Kasumi-1 (cell line): ENCODE results near the gene AEN.

ENCODE experiments used
- DNase-seq, 2 experiments: peaks; one replicate each; lab custom pipeline; 2025; lab: John Stamatoyannopoulos, UW

AEN gene, protein sequence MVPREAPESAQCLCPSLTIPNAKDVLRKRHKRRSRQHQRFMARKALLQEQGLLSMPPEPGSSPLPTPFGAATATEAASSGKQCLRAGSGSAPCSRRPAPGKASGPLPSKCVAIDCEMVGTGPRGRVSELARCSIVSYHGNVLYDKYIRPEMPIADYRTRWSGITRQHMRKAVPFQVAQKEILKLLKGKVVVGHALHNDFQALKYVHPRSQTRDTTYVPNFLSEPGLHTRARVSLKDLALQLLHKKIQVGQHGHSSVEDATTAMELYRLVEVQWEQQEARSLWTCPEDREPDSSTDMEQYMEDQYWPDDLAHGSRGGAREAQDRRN

GRCh38 chr15:88620995-88621772 is at the start of gene AEN:
Gene AEN, plus strand, starts transcription at chr15:88621340. Its CDS starts 4,870 bp downstream, at chr15:88626210.
- peak; percentile 89 to 91 for DNase-seq

- no peak for DNase-seq
Measured at GRCh38 chr15:88571852-88572259, 49.3 kb upstream of the AEN start.

GRCh38 chr15:88574077-88574476 is 47.1 kb upstream of the AEN start:
- no peak for DNase-seq

DNA sequence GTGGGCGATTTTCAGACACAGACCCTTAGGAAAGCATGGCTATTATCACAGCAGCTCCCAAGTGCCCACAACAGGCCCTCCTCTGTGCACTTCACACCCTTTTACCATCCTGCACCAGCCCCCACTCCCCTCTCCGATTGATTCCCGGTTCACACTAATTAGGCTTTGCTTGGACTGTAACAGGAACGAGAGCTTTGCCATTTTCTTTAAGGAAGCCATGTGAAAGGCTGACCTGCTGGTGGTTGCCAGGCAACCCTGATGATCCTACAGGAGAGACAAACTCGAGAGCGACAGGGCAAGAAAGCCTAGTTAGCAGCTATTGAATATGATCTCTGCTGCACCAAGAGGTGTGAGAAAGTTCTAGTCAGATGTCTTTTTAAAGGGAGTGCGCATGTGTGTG is 46.5 kb upstream of the AEN start:
- no peak for DNase-seq

DNA sequence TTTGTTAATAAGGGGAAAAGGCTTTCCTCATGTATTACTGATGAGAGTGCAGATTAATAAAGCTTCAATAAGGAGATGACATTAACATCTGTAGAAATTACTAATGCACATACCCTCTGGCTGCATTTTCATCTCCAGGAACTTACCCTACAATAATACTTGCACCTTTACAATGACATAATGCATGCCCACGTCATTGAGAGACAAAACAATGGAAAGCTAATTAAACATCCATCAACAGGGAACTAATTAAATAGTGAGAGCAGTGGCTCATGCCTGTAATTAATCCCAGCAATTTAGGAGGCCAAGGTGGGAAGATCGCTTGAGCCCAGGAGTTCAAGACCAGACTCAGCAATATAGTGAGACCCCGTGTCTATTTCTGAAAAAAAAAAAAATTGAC is 41.8 kb upstream of the AEN start:
- DNase-seq = no peak

DNA sequence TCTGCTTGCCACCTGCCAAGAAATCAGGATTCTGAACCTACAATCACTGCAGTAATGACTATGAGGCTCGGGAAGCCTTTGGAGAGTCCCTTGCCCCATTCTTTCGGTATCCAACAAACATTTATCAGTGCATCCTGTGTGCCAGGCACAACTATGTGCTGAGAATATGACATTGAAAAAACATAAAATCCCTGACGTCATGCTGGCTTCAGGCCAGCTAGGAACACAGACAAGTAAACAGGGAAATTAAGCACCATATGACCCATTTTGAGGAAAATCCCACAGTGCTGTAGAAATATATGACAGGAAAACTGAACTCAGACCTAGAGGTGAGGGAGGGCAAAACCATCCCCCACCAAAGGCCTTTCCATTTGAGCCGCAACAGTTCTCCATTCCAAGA is 40.6 kb upstream of the AEN start:
- no peak for DNase-seq

DNA sequence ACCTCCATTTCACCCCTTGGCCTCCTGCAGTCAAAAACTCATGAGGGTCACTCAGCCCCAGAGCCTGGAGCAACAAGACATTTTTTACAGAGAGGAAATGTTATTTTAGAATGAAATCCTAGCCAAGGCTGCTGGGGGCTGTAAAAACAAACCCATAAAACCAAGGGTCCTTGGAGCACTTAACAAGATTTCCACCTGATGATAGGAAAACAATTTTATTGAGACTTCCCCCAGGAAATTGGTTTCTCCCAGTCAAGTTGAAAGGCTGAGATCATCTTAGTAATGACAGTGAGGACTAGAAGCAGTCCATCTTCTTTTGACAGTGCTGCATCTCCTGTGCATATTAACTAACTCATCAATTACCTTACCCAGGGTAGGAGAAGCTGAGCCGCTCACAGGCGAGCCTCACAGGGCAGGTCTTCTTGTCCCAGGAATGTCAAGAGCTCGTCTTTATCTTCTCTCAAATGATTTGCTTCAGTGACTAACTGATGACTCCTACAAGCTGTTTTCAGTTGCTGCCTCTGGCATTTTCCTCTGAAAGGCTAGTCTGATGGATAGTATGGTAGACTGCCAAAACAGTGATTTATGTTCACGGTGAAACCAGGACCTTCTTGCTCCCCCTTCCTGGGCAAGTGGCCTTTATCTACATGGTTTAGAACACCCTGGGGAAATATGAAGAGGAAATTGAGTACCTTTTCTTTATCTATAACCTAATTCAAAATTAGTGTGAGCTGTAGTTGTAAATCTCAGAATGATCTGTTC is 34.6 kb upstream of the AEN start:
- DNase-seq = no peak

- no peak for DNase-seq
Measured at GRCh38 chr15:88590759-88591158, 30.4 kb upstream of the AEN start.

DNA sequence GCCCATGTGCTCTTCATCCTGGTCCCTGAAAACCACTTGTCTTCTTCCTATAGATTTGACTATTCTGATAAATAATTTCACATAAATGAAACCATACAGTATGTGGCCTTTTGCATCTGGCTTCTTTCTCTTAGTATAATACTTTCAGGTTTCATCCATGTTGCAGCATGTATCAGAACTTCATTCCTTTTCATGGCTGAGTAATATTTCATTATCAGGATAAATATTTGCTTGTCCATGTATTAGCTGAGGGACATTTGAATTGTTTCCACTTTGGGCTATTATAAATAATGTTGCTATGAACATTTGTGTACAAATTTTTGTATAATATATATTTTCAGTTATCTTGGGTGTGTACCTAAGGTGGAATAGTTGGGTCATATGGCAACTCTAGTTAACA is 29.8 kb upstream of the AEN start:
- DNase-seq = no peak

- no peak for DNase-seq
Measured at GRCh38 chr15:88603885-88604284, 17.3 kb upstream of the AEN start.

GRCh38 chr15:88604381-88605188 is 16.6 kb upstream of the AEN start:
- DNase-seq = no peak

DNA sequence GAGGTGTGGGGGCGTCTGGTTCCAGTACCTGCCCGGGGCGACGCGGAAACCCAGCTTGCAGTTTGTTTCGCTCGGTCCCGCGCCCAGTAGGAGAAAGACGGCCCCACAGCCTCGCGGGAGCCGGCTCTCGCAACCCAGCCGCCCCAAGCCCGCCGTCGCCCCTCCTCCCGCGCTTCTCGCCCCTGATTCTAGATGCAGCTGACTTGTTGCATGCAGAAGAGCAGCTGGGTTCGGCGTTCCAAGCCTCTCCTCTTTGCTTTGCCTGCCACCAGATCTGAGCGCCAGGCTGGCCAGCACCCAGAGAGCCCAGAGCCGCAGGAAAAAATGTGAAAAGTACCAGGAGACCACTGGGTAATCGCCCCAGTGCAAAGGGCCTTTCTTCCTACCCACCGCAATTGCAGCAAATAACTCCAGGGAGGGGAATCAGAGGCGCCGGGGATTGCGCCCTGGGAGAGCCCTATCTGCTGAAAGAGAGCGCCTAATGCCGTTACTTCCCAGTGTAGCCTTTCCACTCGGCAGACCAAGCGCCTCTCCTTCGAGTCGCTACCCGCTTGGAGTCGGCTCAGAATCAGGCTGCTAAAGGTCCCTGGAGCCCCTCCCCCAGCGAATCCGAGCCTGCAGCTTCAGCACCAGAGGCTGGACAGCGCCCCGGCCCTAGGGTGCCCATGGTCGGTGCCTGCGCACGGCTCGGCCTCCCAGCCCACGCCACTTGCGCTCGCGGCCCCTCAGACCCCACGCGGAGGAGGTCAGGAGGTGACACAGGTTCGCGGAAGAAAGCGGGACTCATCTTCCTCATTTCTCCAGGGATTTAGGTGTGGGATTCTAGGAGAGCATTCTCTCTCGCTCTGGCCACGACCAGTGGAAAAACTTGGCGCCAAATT is 15.7 kb upstream of the AEN start:
- no peak for DNase-seq

- DNase-seq = no peak
Measured at GRCh38 chr15:88606070-88606794, 14.9 kb upstream of the AEN start.

- DNase-seq = no peak
Measured at GRCh38 chr15:88607951-88608350, 13.2 kb upstream of the AEN start.

DNA sequence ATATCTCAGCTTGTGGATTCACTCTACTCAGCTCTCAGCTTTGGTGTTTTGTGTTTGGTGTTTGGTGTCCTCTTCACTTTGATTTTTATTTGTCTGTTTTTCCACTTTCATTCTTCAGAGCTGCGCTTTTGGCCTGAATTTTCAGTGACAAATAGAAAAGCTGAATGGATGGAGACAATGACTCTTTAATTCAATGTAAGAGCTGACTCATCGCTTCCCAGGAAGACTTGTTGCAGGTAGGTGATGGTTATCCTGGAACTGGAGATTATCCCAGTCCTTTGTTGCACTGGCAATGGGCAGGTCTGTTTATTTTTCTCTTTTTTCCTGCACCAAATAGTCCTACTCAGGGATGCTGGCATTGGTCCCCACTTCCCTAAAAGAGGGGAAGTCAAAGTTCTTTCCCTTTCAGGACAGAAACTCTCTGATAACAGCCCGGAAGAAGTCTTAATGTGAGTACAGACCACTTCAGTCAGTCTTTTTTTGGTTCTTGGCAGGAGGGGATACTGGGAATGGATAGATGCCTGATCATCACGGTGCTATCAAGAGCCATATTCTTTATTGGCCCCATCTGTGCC is 12.4 kb upstream of the AEN start:
- DNase-seq = peak in 1 of 2 experiments; percentile 3

GRCh38 chr15:88609344-88610090 is 11.6 kb upstream of the AEN start:
- DNase-seq = no peak

GRCh38 chr15:88610701-88611231 is 10.4 kb upstream of the AEN start:
- peak; percentile 90 for DNase-seq

- no peak for DNase-seq
Measured at GRCh38 chr15:88612186-88612796, 8.8 kb upstream of the AEN start.
